Spleen (tissue), 11 donors: ENCODE data around the gene ABCC8. TPM values are rescaled to one million over a fixed set of nuclear protein-coding genes. Genes with fewer than 3 reads are reported as not detected.

Experiments used
- DNase-seq: peaks from one replicate; pipeline ENCODE4 v3.0.0-alpha.2; 2020
- H3K27ac ChIP-seq, 8 donors: fragments of 200-600 bp; sonication (generic) in 7 of 8; 1 replicate in 4 of 8; 2 replicates in 4 of 8; pipeline versions ENCODE4 v1.5.0 to v1.8.0; 2016 to 2021; ENCODE audit warnings: inconsistent platforms in 4 of 8, mild to moderate bottlenecking in 4 of 8, moderate library complexity in 1 of 8
- H3K27me3 ChIP-seq, 7 donors: fragments of 200-600 bp; sonication (generic) in 6 of 7; replicated peaks in 1 of 7; 1 replicate in 4 of 7; 2 replicates in 3 of 7; pipeline versions ENCODE4 v1.5.0 to v1.8.0; 2016 to 2021; ENCODE audit warnings: inconsistent platforms in 3 of 7, mild to moderate bottlenecking in 1 of 7
- H3K36me3 ChIP-seq, 6 donors: fragments of 200-600 bp; sonication (generic) in 5 of 6; 1 replicate in 4 of 6; 2 replicates in 2 of 6; pipeline versions ENCODE4 v1.5.0 to v1.8.0; 2016 to 2021; ENCODE audit warnings: inconsistent platforms in 2 of 6
- H3K4me1 ChIP-seq, 6 donors: fragments of 200-600 bp; sonication (generic) in 5 of 6; 1 replicate in 3 of 6; 2 replicates in 3 of 6; pipeline versions ENCODE4 v1.5.0 to v1.8.0; 2016 to 2021; ENCODE audit warnings: inconsistent platforms in 3 of 6
- H3K4me3 ChIP-seq, 8 donors: fragments of 200-600 bp; sonication (generic) in 7 of 8; 1 replicate in 4 of 8; 2 replicates in 4 of 8; pipeline versions ENCODE4 v1.5.0 to v1.8.0; 2016 to 2021; ENCODE audit warnings: inconsistent platforms in 4 of 8, mild to moderate bottlenecking in 4 of 8, moderate library complexity in 2 of 8
- H3K9me3 ChIP-seq, 8 donors: fragments of 200-600 bp; sonication (generic) in 7 of 8; 1 replicate in 4 of 8; 2 replicates in 4 of 8; pipeline versions ENCODE4 v1.5.0 to v1.8.0; 2016 to 2021; ENCODE audit warnings: inconsistent platforms in 4 of 8
- POLR2A ChIP-seq, 3 donors: fragments of 450-650 bp; IDR thresholded peaks; one replicate each; pipeline ENCODE4 v1.5.1; 2017; ENCODE audit warnings: antibody characterized with exemption in 3 of 3, mild to moderate bottlenecking in 1 of 3
- POLR2AphosphoS5 ChIP-seq, 3 donors: sonication (generic); formaldehyde crosslinking; IDR thresholded peaks; one replicate each; pipeline ENCODE4 v1.5.1; 2017; ENCODE audit warnings: antibody characterized with exemption in 3 of 3
- WGBS, 5 donors: extraction: QIAGEN DNeasy Blood & Tissue Kit in 3 of 5; methylation state at CpG; one replicate each; pipeline versions ENCODE4 v1.1.5 to v1.1.7; 2013 to 2018; 5-methylcytosine and 5-hydroxymethylcytosine counted together
- intact Hi-C: fragments of 100-400 bp; cut with DNase I; formaldehyde crosslinking; loops from one replicate; pipeline ENCODE4 v1.15.0; 2023; ENCODE audit warnings: low total_unique reads
- polyA plus RNA-seq, 3 donors: library from polyadenylated mRNA; stranded (reverse); fragments of 200-250 nt; gene quantifications; one replicate each; pipeline ENCODE4 v1.2.1, GENCODE V29; 2013
- total RNA-seq, 7 donors: library from RNA; depleted of rRNA in 3 of 7; stranded (reverse); fragments of >200 nt in 3 of 7; fragmentation: NEBNext Ultra II Directional in 4 of 7; extraction: Animal tissue kit (Norgen Biotek cat#: 25700) in 4 of 7; gene quantifications; one replicate each; pipeline versions ENCODE4 v1.1.0 to v1.2.1, GENCODE V29; 2016 to 2021
- TF ChIP-seq, protein P1 (sequence below), 11 experiments: fragments of 200-600 bp in 7 of 11; fragments of 450-650 bp in 4 of 11; sonication (generic) in 4 of 11; IDR thresholded peaks in 8 of 11; conservative IDR thresholded peaks in 3 of 11; 1 replicate in 7 of 11; 2 replicates in 4 of 11; pipeline versions ENCODE4 v1.4.0 to v1.8.0; 2016 to 2021; ENCODE audit warnings: antibody characterized with exemption in 11 of 11, inconsistent platforms in 4 of 11, mild to moderate bottlenecking in 1 of 11
- donor health status: healthy with polysubstance abuse.
- donor health status: DM: no; HTN: no; CAD: no; lungs with moderate emphysema.
- donor health status: DM: no; HTN: no; CAD: no.
- donor health status: Bipolar disorder and iron deficiency.
- donor health status: healthy.
- donor health status: DM: no; HTN: no; CAD: no.
- donor health status: DM: yes; HTN: yes; CAD: no.

Gene ABCC8
- total and polyA plus RNA-seq, 10 donors: 0.26 to 1.3 (median 0.48) TPM; not detected in 2

GRCh38 chr11:17389211-17389956, 87.3 kb downstream of the ABCC8 start:
- no peaks in the 10 kb centered on the region for H3K9me3 ChIP-seq
- H3K27ac ChIP-seq: peak overlapping the region in 4 of 8 donors; percentile 10 to 65 (median 38)
- peaks cover 0 to 28% (median 12%) of the 10 kb centered on the region in 6 donors for H3K4me1 ChIP-seq
- peak; percentile 94 for DNase-seq
- H3K4me3 ChIP-seq: peak overlapping the region; percentile 38 to 79 (median 51)
- TF ChIP-seq POLR2A (IDR thresholded peaks at IDR 0.05) (no peak), POLR2AphosphoS5 (IDR thresholded peaks at IDR 0.05) (peak in 2 of 3 donors; percentile 39 to 44)
- TF ChIP-seq, protein P1, sequence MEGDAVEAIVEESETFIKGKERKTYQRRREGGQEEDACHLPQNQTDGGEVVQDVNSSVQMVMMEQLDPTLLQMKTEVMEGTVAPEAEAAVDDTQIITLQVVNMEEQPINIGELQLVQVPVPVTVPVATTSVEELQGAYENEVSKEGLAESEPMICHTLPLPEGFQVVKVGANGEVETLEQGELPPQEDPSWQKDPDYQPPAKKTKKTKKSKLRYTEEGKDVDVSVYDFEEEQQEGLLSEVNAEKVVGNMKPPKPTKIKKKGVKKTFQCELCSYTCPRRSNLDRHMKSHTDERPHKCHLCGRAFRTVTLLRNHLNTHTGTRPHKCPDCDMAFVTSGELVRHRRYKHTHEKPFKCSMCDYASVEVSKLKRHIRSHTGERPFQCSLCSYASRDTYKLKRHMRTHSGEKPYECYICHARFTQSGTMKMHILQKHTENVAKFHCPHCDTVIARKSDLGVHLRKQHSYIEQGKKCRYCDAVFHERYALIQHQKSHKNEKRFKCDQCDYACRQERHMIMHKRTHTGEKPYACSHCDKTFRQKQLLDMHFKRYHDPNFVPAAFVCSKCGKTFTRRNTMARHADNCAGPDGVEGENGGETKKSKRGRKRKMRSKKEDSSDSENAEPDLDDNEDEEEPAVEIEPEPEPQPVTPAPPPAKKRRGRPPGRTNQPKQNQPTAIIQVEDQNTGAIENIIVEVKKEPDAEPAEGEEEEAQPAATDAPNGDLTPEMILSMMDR (IDR thresholded peaks at IDR 0.05 in 8 of 11, conservative IDR thresholded peaks at IDR 0.05 in 3 of 11): peak in 10 of 11 experiments; percentile 8 to 92 (median 86)
- 2 to 8% (median 3%) methylated on average over 13 to 55 of the region's 55 CpGs for WGBS, 5 donors
- intact Hi-C loops: no loop called here
- peaks cover 0 to 36% (median 0%) of the 10 kb centered on the region in 7 donors for H3K27me3 ChIP-seq
- H3K36me3 ChIP-seq: no peaks in the 10 kb centered on the region

DNA sequence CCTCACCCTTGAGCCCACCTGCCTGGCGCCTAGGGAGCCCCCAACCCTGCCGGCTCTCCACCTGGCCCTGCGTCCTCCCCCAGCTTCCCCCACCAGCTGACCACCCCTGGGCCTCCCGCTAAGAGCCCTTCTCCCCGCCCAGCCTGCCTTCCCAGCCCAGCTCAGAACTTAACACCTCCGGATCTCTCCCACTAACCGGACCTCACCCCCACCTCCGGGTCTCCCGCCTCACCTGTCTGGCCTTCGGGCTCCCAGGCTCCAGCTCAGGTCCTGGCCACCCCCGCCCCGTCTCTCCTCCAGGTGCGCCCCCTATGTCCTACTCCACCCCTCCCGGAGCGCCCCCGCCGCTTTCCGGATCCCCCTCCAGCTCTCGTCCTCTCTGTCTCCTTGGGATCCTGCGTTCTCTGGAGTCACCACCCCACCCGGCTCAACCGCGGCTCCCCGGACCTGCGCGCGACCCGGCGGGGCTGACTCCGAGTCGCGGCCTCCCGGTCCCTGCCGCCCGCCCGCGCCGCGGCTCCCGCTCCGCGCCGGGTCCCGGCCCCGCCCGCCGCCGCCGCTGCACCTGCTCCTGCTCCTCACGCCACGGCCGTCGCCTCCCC, 87.9 kb downstream of the ABCC8 start, which contains the start of gene KCNJ11:
Gene KCNJ11, minus strand, starts transcription at position 51 of the 602 bp plus-strand sequence. CDS start 568 bp downstream, outside the sequence.
- DNase-seq: no peak
- WGBS, 5 donors: 5 to 6% (median 5%) methylated on average over 49 to 53 of the region's 53 CpGs
- no peak for TF ChIP-seq POLR2AphosphoS5 (IDR thresholded peaks at IDR 0.05)
- Histone ChIP-seq H3K27me3 (peaks cover 0 to 40% (median 0%) of the 10 kb centered on the region in 7 donors), H3K4me1 (peaks cover 0 to 32% (median 12%) of the 10 kb centered on the region in 6 donors), H3K4me3 (peak within 1 kb of the TSS; percentile 38 to 79 (median 51)), H3K9me3 (no peaks in the 10 kb centered on the region), H3K27ac (peak within 1 kb of the TSS in 4 of 8 donors; percentile 10 to 65 (median 38)), H3K36me3 (no peaks in the 10 kb centered on the region)
- intact Hi-C loops: no loop called here

DNA sequence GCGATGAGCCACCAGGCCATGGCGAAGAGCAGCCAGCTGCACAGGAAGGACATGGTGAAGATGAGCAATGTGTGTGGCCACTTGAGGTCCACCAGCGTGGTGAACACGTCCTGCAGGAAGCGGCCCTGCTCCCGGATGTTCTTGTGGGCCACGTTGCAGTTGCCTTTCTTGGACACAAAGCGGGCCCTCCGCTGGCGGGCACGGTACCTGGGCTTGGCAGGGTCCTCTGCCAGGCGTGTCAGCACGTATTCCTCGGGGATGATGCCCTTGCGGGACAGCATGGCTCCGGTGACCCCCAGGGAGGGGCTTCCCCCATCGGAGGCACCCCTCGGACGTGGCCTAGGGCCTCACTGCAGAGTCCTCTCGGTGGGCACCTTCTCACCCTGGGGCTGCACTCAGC, 88.8 kb downstream of the ABCC8 start:
- peaks cover 0 to 40% (median 0%) of the 10 kb centered on the region in 7 donors for H3K27me3 ChIP-seq
- H3K4me1 ChIP-seq: peaks cover 0 to 34% (median 12%) of the 10 kb centered on the region in 6 donors
- no peaks in the 10 kb centered on the region for H3K36me3 ChIP-seq
- intact Hi-C loops: no loop called here
- 76 to 92% (median 81%) methylated on average over 18 to 20 of the region's 20 CpGs for WGBS, 5 donors
- H3K4me3 ChIP-seq: no peak overlapping the region
- TF ChIP-seq, protein P1 (IDR thresholded peaks at IDR 0.05 in 8 of 11, conservative IDR thresholded peaks at IDR 0.05 in 3 of 11): no peak
- no peak for TF ChIP-seq POLR2A (IDR thresholded peaks at IDR 0.05)
- TF ChIP-seq POLR2AphosphoS5 (IDR thresholded peaks at IDR 0.05): no peak
- H3K9me3 ChIP-seq: no peaks in the 10 kb centered on the region
- peak; percentile 82 for DNase-seq
- H3K27ac ChIP-seq: no peak overlapping the region

- H3K9me3 ChIP-seq: no peaks in the 10 kb centered on the region
- TF ChIP-seq, protein P1 (IDR thresholded peaks at IDR 0.05 in 8 of 11, conservative IDR thresholded peaks at IDR 0.05 in 3 of 11): no peak
- TF ChIP-seq POLR2AphosphoS5 (IDR thresholded peaks at IDR 0.05) (no peak), POLR2A (IDR thresholded peaks at IDR 0.05) (no peak)
- peak; percentile 78 for DNase-seq
- 96 to 98% (median 96%) methylated on average over 19 to 20 of the region's 20 CpGs for WGBS, 5 donors
- H3K27ac ChIP-seq: no peak overlapping the region
- H3K4me3 ChIP-seq: no peak overlapping the region
- H3K27me3 ChIP-seq: peaks cover 0 to 40% (median 0%) of the 10 kb centered on the region in 7 donors
- H3K4me1 ChIP-seq: peaks cover 0 to 34% (median 12%) of the 10 kb centered on the region in 6 donors
- intact Hi-C loops: no loop called here
- no peaks in the 10 kb centered on the region for H3K36me3 ChIP-seq
Measured at GRCh38 chr11:17387254-17387653, 89.4 kb downstream of the ABCC8 start.
